ENCODE measurements around the gene TBC1D10A. TPM values are rescaled to one million over a fixed set of nuclear protein-coding genes. Genes with fewer than 3 reads are reported as not detected.
A peak's percentile ranks its signal among the peaks of the same experiment; 100 is the strongest.

TBC1D10A gene
- total RNA-seq, 4 donors from 2014 or later: 18.4 to 25.9 (median 20.8) TPM

DNA sequence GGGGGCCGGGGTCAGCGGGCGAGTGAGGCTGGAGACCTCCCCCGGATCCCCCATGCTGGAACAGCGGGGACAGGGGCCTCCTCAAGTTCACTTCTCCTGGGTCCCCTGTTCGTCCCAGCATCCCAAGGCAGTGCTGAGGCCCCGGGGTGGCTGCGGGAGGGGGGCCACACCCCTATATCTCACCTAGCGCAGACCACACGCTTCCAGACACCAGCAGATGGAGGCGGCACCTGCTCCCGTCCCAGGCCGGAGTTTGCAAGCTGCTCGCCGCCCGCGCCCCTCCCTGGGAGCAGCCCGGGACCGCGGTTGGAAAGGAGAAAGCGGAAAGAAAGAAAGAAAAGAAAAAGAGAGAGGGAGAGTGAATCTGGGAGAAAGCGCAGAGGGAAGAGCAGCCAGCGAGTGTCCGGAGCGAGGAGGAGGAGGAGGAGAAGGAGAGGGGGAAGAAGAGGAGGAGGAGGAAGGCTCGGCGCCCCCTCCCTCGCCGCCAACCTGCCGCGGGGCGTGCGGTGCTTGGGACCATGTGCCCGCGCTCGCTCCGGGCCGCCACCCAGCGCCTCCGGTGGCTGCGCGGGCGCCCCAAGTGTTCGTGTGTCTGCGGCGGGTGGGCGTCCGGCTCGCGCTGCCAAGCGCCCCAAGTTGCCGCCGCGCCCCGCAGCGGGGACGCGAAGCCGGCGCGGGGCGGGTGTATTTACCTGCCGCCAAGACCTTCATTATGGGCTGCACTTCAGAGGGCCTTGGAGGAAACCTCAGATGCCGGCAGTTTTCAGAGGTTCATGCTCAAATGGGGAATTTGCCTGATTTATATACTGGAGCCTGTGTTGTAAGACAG lies 80.5 kb downstream of the TBC1D10A start, which contains the start of gene LIF:
LIF (minus strand) TSS at position 775 of the 829 bp plus-strand sequence; CDS start at position 711, 64 bp downstream.
- peaks cover 0 to 7% (median 0%) of the 10 kb centered on the region in 3 donors for H3K36me3 ChIP-seq
- TF ChIP-seq POLR2A (IDR thresholded peaks at IDR 0.05): no peak
- TF ChIP-seq, protein P1, sequence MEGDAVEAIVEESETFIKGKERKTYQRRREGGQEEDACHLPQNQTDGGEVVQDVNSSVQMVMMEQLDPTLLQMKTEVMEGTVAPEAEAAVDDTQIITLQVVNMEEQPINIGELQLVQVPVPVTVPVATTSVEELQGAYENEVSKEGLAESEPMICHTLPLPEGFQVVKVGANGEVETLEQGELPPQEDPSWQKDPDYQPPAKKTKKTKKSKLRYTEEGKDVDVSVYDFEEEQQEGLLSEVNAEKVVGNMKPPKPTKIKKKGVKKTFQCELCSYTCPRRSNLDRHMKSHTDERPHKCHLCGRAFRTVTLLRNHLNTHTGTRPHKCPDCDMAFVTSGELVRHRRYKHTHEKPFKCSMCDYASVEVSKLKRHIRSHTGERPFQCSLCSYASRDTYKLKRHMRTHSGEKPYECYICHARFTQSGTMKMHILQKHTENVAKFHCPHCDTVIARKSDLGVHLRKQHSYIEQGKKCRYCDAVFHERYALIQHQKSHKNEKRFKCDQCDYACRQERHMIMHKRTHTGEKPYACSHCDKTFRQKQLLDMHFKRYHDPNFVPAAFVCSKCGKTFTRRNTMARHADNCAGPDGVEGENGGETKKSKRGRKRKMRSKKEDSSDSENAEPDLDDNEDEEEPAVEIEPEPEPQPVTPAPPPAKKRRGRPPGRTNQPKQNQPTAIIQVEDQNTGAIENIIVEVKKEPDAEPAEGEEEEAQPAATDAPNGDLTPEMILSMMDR (IDR thresholded peaks at IDR 0.05): peak in 3 of 6 experiments; percentile 19 to 29 (median 29)
- H3K27ac ChIP-seq: peak within 1 kb of the TSS; percentile 27 to 75 (median 68)
- peak in 2 of 3 donors; percentile 43 to 70 for DNase-seq
- no peaks in the 10 kb centered on the region for H3K27me3 ChIP-seq
- H3K4me3 ChIP-seq: peak within 1 kb of the TSS; percentile 38 to 62 (median 50)
- no peaks in the 10 kb centered on the region for H3K9me3 ChIP-seq
- H3K4me1 ChIP-seq: peaks cover 2 to 38% (median 5%) of the 10 kb centered on the region in 4 donors

DNA sequence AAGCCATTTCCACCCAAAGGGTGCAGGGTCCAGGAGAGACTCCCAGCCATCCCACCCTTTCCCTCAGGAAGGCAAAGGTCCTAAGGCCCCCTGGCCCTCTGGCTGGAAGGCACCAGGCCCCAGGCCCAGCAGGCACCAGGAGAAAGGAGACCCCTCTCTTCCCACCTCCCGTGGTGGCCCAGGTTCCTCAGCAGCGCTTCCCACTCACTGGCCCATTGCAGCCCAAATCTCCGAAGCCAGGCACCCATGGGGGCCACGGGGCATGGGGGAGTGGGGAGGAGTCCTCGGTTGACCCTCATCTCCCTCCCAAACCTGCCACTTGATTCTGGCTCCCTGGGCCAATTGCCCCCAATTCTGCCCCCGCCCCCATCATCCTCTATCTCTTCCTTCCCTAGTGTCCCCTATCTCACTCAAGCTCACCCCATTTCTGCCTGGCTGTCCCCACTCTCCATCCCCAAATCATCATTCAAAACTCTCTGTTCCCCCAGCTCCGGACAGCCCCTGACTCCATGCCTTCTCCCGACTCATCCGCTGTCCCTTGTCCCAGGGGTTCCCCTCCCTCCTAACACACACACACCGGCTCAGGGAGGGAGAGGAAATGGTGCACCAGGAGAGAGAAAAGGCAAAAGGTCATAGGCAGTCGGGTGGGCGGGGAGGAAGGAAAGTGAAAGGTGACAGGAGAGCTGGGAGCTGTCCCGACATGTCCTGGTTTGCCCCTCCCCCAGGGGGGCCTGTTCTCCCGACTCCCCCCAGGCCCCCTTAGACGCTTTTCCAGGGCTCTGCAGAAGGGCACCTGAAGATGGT lies 81.4 kb downstream of the TBC1D10A start:
- DNase-seq: no peak
- Histone ChIP-seq H3K4me3 (peak overlapping the region; percentile 38 to 62 (median 50)), H3K27ac (peak overlapping the region; percentile 27 to 72 (median 56)), H3K4me1 (peaks cover 2 to 38% (median 5%) of the 10 kb centered on the region in 4 donors), H3K27me3 (no peaks in the 10 kb centered on the region), H3K36me3 (peaks cover 0 to 7% (median 0%) of the 10 kb centered on the region in 3 donors), H3K9me3 (no peaks in the 10 kb centered on the region)
- TF ChIP-seq, protein P1 (IDR thresholded peaks at IDR 0.05): no peak
- no peak for TF ChIP-seq POLR2A (IDR thresholded peaks at IDR 0.05)

DNA sequence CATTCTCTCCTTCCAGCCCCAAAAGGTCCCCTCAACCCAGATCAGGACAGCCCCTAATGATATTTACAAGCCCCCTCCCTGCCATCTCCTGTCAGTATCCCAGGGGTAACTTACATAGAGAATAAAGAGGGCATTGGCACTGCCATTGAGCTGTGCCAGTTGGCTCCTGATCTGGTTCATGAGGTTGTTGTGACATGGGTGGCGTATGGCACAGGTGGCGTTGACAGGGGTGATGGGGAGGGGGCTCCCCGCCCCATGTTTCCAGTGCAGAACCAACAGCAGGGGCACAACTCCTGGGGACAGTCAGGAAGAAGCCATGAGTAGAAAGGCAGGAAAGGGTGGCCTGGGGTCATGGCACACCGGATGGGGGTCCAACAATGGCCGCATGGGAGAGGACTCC lies 82.1 kb downstream of the TBC1D10A start:
- Histone ChIP-seq H3K4me1 (peaks cover 2 to 36% (median 5%) of the 10 kb centered on the region in 4 donors), H3K4me3 (no peak overlapping the region), H3K27ac (no peak overlapping the region), H3K36me3 (peaks cover 0 to 7% (median 0%) of the 10 kb centered on the region in 3 donors), H3K27me3 (no peaks in the 10 kb centered on the region), H3K9me3 (no peaks in the 10 kb centered on the region)
- no peak for DNase-seq
- no peak for TF ChIP-seq POLR2A (IDR thresholded peaks at IDR 0.05)
- TF ChIP-seq, protein P1 (IDR thresholded peaks at IDR 0.05): no peak

DNA sequence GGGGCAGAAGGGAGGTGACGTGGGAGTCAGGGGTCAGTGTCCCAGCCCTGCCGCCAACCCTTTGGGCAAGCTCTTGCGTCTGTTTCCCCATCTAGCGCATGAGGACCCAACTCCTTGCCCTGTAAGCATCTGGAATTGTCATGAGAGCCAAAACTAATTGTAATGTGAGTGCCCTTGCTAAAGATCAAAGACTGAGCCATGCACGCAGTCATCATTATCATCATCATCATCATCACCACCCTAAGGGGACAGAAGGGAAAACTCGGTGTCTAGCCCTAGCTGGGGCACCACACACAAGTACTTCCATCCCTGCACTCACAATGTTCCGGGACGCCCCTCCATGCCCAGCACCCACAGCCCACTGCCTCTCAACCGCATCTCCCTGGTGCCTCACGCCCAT lies 82.7 kb downstream of the TBC1D10A start:
- TF ChIP-seq POLR2A (IDR thresholded peaks at IDR 0.05): no peak
- TF ChIP-seq, protein P1 (IDR thresholded peaks at IDR 0.05): no peak
- Histone ChIP-seq H3K36me3 (peaks cover 0 to 7% (median 0%) of the 10 kb centered on the region in 3 donors), H3K27me3 (no peaks in the 10 kb centered on the region), H3K9me3 (no peaks in the 10 kb centered on the region), H3K4me3 (no peak overlapping the region), H3K4me1 (peaks cover 2 to 31% (median 5%) of the 10 kb centered on the region in 4 donors), H3K27ac (no peak overlapping the region)
- DNase-seq: no peak

DNA sequence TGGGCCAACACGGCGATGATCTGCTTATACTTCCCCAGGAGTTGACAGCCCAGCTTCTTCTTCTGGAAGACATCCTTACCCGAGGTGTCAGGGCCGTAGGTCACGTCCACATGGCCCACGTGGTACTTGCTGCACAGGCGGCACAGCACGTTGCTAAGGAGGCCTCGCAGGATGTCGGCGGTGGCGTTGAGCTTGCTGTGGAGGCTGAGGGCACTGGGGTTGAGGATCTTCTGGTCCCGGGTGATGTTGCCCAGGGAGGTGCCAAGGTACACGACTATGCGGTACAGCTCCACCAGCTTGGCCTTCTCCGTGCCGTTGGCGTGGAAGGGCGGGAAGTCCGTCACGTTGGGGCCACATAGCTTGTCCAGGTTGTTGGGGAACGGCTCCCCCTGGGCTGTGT lies 83.1 kb downstream of the TBC1D10A start:
- Histone ChIP-seq H3K27me3 (no peaks in the 10 kb centered on the region), H3K9me3 (no peaks in the 10 kb centered on the region), H3K27ac (no peak overlapping the region), H3K36me3 (peaks cover 0 to 7% (median 0%) of the 10 kb centered on the region in 3 donors), H3K4me1 (peaks cover 2 to 30% (median 5%) of the 10 kb centered on the region in 4 donors), H3K4me3 (no peak overlapping the region)
- no peak for DNase-seq
- TF ChIP-seq, protein P1 (IDR thresholded peaks at IDR 0.05): no peak
- TF ChIP-seq POLR2A (IDR thresholded peaks at IDR 0.05): no peak

All from Peyer's patch (tissue), 4 donors.